CMK (cell line): ENCODE measurements around the gene COL6A5.
"Not testable (repeated sequence)": the region's sequence is repeated elsewhere in the genome, so short reads cannot be mapped to it uniquely, and the experiment has no call there.

Experiments used
- DNase-seq: peaks from one replicate; pipeline ENCODE4 v3.0.0-alpha.2; 2010; ENCODE audit warnings: low read depth

Gene COL6A5

DNA sequence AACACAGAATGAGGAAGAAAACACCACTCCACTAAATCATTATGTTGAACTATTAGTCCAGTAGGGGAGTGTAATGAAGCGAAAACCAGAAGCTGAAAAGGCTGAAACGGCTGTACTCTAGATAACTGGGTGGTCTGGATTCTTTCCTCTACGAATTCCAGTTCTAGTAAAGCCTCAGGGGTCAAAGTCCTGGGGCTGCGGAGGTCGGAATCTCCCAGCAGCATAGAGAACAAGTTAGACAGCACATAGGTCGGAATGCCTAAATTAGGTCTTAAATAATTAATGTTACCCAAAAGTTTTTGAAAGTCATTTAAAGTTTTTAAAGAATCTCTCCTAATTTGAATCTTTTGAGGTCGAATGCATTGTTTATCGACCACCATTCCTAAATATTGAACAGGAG is 102.7 kb downstream of the COL6A5 start:
- DNase-seq = not testable (repeated sequence)

GRCh38 chr3:130456540-130456939 is 111.1 kb downstream of the COL6A5 start:
- DNase-seq = no peak

DNA sequence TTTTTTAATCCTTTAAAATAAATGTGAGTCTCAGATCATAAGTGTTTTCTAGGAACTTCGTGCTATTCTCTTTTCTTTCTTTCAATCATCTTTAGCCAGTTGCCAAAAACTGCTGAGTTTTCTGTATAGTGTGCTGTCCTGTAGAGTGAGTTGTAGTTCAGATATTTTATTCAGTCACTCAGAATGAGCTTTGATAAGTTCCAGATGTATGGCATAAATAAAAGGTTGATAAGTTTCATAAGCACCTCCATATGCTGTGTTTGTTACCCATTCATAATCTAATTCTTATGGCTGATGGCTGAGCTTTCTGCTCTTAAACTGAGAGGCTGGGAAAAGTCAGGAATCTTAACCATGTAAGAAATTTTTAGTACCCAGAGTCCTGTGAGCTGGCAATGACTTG is 112.2 kb downstream of the COL6A5 start:
- DNase-seq = no peak

- no peak for DNase-seq
Observed at GRCh38 chr3:130459944-130460343, 114.5 kb downstream of the COL6A5 start.

GRCh38 chr3:130462089-130462488 is 116.6 kb downstream of the COL6A5 start:
- DNase-seq = peak; percentile 71

DNA sequence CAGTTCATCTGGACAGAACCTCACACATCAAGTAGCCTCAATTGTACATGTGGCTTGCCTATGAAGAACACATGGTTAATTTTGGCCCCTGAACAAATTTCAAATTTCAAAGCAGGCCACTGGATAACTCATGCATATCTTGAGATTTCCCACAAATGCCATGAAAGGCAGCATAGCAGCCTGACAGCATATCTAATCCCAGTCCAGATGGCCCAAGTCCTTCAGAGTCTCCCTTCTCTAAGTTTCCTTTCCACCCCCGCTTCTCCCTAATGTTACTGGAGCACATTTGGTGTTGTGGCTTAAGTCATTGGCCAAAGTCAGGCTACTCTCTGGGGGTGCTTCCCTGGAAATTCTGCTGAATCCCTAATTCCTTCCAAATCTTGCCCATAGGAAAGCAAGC is 117.7 kb downstream of the COL6A5 start:
- no peak for DNase-seq

GRCh38 chr3:130465521-130465920 is 120.0 kb downstream of the COL6A5 start:
- no peak for DNase-seq

GRCh38 chr3:130468311-130468710 is 122.8 kb downstream of the COL6A5 start:
- no peak for DNase-seq

DNA sequence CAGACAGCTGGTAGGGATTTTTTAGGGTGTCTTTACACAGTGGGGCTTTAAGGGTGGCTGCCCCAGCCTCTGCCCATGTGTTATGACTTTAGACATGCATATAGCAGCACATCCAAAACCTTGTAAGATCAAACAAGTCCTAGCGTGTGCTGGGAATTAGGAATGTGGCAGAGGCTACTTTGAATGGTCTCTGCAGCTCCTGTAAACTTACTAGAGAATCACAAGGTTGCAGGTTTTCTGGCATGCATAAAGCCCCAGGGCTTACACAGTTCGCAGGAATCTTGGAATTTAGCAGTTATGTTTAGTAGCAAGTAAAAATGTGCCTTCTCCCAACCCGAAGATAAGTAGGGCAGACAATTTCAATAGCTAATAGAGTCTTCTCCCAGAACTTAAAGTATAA is 124.7 kb downstream of the COL6A5 start:
- DNase-seq = no peak

DNA sequence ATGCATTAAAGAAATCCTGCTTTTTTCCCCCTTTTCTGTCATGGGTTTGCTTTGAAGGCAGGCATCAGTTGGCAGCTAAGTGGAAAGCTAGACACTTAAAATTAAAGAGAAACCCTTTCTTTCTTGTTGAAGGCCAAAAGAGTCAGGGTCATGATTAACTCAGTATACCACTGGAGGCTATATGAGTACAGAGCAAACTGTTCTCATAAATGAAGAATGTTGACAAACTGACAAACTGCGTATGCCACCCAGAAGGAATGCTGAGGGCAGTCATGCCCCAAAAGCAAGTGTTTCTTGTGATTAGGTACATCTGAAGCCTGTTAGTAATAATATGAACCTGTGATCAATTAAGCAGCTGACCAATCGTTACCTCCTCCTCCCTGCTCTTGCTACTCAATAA is 127.9 kb downstream of the COL6A5 start:
- DNase-seq = no peak

GRCh38 chr3:130480736-130481135 is 135.3 kb downstream of the COL6A5 start:
- peak; percentile 25 for DNase-seq

GRCh38 chr3:130488288-130488687 is 142.8 kb downstream of the COL6A5 start:
- DNase-seq = no peak

GRCh38 chr3:130488769-130489450 is 143.4 kb downstream of the COL6A5 start:
- no peak for DNase-seq

- DNase-seq = no peak
Observed at GRCh38 chr3:130490241-130490640, 144.8 kb downstream of the COL6A5 start.

DNA sequence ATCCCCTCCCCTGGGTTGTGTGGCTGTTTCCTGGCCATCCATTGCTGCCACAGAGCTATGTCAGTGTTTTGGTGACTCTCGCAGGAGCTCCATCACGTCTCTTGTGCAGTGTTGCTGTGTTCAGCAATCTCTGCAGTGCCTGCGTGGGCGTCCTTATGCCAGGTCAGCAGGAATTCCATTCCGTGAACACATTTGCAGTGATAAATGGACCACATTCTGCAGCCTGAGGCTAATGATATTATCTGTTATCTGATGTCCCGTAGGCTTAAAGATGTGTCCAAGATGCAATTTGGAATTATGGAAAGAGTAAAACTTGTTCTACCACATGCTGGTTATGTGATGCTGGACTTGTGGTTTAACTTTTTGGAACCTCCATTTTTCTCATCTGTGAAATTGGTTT is 146.0 kb downstream of the COL6A5 start:
- DNase-seq = no peak

DNA sequence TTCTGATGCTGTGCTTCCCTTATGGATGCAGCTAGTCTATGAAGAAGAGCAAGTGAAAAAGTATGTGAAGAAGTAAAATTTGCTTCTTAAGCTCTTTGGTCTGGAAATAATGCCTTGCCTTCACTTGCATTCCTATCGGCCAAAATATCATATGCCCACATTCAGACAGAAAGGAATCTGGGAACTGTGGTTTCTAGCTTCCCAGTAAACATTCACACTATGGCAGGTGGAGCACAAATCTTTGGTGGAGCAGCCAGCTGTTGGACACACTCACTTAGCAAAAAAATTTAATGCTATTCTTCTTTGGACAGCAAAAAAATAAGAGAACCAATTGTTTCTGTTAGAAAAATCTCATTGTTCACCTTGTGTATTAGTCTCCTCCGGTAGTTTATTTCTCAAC is 159.2 kb downstream of the COL6A5 start:
- DNase-seq = no peak

- DNase-seq = no peak
Observed at GRCh38 chr3:130506031-130506430, 160.6 kb downstream of the COL6A5 start.

DNA sequence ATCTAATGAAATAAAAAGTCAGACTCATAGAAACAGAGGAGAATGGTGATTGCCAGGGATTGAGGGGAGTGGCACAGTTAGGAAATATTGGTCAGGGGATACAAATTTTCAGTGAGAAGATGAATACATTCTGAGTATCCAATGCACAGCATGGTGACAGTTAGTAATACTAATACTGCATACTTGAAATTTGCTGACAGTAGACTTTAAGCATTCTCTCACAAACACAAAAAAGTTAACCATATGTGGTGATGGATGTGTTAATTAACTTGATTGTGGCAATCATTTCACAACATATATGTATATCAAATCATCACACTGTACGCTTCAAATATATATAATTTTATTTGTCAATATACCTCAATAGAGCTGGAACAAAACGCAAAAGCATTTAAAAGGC is 162.3 kb downstream of the COL6A5 start:
- no peak for DNase-seq

DNA sequence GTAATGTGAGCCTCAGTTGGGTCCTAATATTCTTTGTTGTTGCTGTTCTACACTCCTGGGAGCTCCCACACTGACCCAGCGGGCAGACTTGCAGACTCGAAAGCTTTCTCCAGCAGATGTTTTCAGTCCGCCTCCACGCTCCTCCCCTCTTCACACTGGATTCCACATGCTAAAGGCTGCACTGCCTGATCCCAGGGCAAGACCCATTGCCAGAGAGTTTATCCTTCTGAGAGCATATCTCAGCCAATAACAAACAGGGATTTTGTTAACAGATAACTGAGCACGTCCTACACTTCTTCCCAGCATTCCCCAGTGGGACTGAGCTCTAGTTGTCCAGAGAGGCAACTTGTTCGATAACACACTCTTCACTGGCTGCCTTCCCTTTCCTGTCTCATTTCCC is 163.5 kb downstream of the COL6A5 start:
- no peak for DNase-seq

DNA sequence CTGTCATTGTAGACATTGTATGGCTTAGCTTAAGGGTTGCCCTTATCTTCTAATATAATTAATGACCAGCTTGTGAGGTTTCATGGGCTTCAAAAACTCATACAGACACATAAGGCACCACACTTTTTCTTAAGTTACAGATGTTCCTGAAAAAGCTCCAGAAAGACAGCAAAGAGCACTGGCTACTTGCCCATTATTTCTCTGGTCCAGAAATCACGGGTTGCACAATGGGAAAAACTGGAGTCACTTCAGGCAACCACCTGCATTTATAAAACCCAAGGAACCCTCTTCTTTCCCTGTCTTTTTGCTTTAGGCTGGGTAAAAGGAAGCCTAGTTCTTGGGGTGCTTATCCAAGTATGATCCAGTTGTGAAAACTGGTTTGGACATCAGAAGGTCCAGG is 169.2 kb downstream of the COL6A5 start:
- DNase-seq = no peak

- no peak for DNase-seq
Observed at GRCh38 chr3:130515755-130516154, 170.3 kb downstream of the COL6A5 start.

GRCh38 chr3:130516645-130517512 is 171.4 kb downstream of the COL6A5 start, which contains the start of gene COL6A6:
TSS of gene COL6A6 (plus strand) at chr3:130517177. CDS start at chr3:130560365, 43,188 bp downstream.
- DNase-seq = no peak

GRCh38 chr3:130517602-130518001 is 172.1 kb downstream of the COL6A5 start:
- DNase-seq = no peak
